Measurements from ENCODE around the gene KCNA10. TPM values are rescaled to one million over a fixed set of nuclear protein-coding genes. Genes with fewer than 3 reads are reported as not detected.

The KCNA10 gene
- total and polyA plus RNA-seq, 3 donors from 2014 or later: 0.21 to 0.50 TPM; not detected in 1

DNA sequence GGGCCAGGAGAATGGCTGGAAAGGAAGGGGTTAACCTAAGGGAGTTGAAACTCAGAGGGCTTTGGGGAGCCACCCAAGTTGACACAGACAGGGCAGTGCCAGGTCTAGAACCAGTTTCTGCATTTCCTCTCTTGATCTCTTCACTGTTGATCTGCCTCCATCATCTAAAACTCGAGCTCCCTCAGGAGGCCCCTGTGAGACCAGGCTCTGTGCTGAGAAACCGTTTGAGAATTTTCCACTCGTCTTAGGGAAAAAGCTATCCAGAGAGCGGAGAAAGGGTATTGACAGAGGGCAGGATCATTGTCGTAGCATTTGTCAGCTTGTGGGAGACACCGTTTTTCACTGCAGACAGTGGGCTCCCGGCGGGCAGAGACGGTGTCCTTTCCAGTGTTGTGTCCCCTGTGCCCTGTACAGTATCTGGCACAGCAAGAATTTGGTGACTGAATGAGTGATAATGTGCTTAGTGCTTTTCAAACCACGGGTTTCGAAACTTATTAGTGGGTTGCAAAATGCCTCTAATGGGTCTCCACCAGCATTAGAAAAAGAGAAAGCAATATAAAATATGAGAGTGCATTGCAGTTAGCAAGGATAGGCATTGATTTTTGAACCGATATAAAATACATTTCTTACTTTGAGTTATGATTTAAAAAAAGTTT is 36.9 kb downstream of the KCNA10 start:
- no peak for DNase-seq
- no peaks in the 10 kb centered on the region for H3K36me3 ChIP-seq (ENCODE audit: low read depth, missing control alignments)
- WGBS, 2 donors: 42 to 51% methylated on average over 9 to 12 of the region's 12 CpGs
- H3K9me3 ChIP-seq: no peaks in the 10 kb centered on the region
- no peaks in the 10 kb centered on the region for H3K27me3 ChIP-seq
- intact Hi-C loops (cut with DNase I; ENCODE audit: low total_unique reads): no loop called here
- TF ChIP-seq, protein P1, sequence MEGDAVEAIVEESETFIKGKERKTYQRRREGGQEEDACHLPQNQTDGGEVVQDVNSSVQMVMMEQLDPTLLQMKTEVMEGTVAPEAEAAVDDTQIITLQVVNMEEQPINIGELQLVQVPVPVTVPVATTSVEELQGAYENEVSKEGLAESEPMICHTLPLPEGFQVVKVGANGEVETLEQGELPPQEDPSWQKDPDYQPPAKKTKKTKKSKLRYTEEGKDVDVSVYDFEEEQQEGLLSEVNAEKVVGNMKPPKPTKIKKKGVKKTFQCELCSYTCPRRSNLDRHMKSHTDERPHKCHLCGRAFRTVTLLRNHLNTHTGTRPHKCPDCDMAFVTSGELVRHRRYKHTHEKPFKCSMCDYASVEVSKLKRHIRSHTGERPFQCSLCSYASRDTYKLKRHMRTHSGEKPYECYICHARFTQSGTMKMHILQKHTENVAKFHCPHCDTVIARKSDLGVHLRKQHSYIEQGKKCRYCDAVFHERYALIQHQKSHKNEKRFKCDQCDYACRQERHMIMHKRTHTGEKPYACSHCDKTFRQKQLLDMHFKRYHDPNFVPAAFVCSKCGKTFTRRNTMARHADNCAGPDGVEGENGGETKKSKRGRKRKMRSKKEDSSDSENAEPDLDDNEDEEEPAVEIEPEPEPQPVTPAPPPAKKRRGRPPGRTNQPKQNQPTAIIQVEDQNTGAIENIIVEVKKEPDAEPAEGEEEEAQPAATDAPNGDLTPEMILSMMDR (IDR thresholded peaks at IDR 0.05): no peak
- TF ChIP-seq POLR2A (IDR thresholded peaks at IDR 0.05): no peak
- H3K4me1 ChIP-seq: peaks cover 33% of the 10 kb centered on the region
- H3K27ac ChIP-seq: peak overlapping the region in 1 of 2 donors; percentile 68
- H3K4me3 ChIP-seq: no peak overlapping the region

DNA sequence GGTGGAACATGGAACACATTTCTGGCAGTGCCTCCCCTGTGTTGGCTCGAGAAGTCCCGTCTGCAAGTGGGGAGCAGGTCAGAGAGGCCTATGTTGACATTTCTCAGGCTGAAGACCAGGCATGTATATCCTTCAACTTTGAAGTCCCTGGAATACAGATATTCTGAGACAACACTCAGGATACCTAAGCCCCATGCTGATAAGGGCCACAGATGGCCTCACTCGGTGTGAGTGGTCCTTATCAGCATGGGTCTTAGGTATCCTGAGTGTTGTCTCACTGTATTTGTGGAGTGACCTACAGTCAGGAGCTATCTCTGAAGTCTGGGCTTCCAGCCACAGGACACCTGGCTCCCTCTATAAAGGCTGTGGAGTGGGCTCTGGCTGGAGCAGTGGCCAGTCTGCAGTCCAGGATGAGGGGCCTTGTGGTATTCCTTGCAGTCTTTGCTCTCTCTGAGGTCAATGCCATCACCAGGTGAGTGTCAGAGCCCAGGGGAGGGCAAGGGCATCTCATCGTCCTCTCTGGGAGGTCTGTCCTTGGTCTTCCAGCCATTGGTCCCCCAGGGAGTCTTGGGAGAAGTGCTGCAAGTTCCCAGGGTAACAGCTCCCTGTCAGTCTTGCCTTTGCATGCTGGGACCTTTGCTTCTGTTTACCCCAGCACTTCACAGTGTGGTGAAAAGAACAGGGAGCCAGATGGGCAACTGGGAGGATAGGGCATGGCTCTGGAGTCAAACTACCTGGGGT is 38.4 kb downstream of the KCNA10 start:
- 59 to 60% methylated on average over 3 to 4 of the region's 4 CpGs for WGBS, 2 donors
- peaks cover 33% of the 10 kb centered on the region for H3K4me1 ChIP-seq
- no peaks in the 10 kb centered on the region for H3K9me3 ChIP-seq
- no peak overlapping the region for H3K27ac ChIP-seq
- intact Hi-C loops (cut with DNase I; ENCODE audit: low total_unique reads): no loop called here
- H3K4me3 ChIP-seq: no peak overlapping the region
- no peak for DNase-seq
- H3K36me3 ChIP-seq (ENCODE audit: low read depth, missing control alignments): no peaks in the 10 kb centered on the region
- H3K27me3 ChIP-seq: no peaks in the 10 kb centered on the region
- TF ChIP-seq, protein P1 (IDR thresholded peaks at IDR 0.05): no peak
- no peak for TF ChIP-seq POLR2A (IDR thresholded peaks at IDR 0.05)

DNA sequence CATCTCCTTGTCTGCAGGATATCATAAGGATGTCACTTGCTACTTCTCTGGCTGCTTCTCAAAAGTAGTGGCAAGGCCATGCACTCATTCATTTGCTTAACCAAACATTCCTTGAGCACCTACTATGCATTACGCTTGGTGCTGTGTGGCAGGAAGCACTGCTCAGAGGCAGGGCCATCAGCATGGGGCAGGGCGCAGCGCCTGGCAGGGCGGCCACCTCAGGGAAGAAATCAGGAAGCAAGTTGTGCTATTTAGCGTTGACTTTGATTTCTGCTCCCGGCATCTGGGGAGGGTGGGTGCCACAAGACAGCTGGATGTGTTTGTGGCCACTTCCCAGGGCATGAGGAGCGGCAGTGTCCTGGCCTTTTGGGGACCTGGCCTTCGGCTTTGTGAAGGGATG is 40.1 kb downstream of the KCNA10 start:
- H3K27me3 ChIP-seq: no peaks in the 10 kb centered on the region
- no peak for DNase-seq
- WGBS, 2 donors: 91 to 93% methylated on average over 7 to 8 of the region's 8 CpGs
- H3K27ac ChIP-seq: no peak overlapping the region
- H3K4me3 ChIP-seq: no peak overlapping the region
- H3K9me3 ChIP-seq: no peaks in the 10 kb centered on the region
- no peaks in the 10 kb centered on the region for H3K36me3 ChIP-seq (ENCODE audit: low read depth, missing control alignments)
- H3K4me1 ChIP-seq: peaks cover 33% of the 10 kb centered on the region
- intact Hi-C loops (cut with DNase I; ENCODE audit: low total_unique reads): no loop called here
- TF ChIP-seq, protein P1 (IDR thresholded peaks at IDR 0.05): no peak
- no peak for TF ChIP-seq POLR2A (IDR thresholded peaks at IDR 0.05)

DNA sequence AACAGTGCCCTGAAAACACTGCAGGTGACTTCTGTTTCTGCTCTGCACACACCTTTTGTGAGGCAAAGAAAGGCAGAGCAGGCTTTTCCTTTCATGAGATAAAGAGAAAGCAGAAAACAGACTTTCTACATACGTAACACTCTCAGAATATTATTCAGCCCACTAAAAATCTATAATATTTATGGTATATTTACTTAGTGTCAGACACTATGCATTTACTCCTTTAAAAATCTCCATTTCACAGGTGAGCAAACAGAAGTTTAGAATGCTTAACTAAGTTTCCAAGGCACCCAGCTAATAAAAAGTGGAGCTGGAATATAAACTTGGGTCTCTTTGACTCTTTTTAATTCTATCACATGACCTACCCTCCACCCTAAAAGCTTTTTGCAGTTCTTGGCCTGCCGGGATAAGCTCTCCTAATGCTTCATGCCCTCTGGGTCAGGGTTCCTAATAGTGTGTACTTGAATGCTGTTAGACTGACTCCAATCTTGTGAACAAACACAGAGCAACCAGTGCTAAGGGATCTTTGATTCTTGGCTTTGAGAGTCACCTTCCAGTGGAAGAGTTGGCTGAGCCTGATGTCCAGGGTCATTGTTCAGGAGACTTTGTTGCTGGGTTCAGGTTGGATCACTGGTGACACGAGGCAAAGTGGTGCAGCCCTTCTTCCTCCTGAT is 40.9 kb downstream of the KCNA10 start:
- H3K9me3 ChIP-seq: no peaks in the 10 kb centered on the region
- H3K36me3 ChIP-seq (ENCODE audit: low read depth, missing control alignments): no peaks in the 10 kb centered on the region
- no peak for DNase-seq
- H3K4me3 ChIP-seq: no peak overlapping the region
- no peaks in the 10 kb centered on the region for H3K27me3 ChIP-seq
- TF ChIP-seq POLR2A (IDR thresholded peaks at IDR 0.05): no peak
- TF ChIP-seq, protein P1 (IDR thresholded peaks at IDR 0.05): no peak
- H3K27ac ChIP-seq: peak overlapping the region in 1 of 2 donors; percentile 13
- peaks cover 30% of the 10 kb centered on the region for H3K4me1 ChIP-seq
- intact Hi-C loops (cut with DNase I; ENCODE audit: low total_unique reads): no loop called here
- 59 to 70% methylated on average over 3 of the region's 3 CpGs for WGBS, 2 donors
